HG02798 (cell line): ENCODE results near the gene PHF2.

Experiments used
- ATAC-seq: cut with Tn5 transposase; IDR thresholded peaks from one replicate; pipeline ENCODE4 v1.9.1; 2021; ENCODE audit warnings: mild to moderate bottlenecking; ENCODE audit not compliant: unreplicated experiment, poor library complexity

The PHF2 gene

DNA sequence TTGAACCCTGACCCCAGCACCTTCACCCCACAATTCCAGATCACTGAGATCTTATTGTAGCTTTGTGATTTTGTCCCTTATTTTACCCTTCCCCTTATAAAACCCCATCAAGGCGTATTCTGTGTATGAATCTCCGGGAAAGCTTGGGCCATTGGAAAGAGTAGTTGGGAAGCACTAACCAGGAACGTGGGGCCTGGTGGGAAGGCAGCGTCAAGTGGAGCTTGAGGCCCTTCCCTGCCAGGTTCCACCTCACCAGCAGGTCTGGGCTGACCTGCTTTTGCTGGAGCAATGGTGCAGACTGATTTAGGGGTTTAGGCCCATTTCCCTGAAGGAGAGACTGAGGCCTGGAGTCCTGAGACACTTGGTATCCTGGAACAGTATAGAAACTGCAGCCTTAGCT is 9.3 kb downstream of the PHF2 start:
- no peak for ATAC-seq

DNA sequence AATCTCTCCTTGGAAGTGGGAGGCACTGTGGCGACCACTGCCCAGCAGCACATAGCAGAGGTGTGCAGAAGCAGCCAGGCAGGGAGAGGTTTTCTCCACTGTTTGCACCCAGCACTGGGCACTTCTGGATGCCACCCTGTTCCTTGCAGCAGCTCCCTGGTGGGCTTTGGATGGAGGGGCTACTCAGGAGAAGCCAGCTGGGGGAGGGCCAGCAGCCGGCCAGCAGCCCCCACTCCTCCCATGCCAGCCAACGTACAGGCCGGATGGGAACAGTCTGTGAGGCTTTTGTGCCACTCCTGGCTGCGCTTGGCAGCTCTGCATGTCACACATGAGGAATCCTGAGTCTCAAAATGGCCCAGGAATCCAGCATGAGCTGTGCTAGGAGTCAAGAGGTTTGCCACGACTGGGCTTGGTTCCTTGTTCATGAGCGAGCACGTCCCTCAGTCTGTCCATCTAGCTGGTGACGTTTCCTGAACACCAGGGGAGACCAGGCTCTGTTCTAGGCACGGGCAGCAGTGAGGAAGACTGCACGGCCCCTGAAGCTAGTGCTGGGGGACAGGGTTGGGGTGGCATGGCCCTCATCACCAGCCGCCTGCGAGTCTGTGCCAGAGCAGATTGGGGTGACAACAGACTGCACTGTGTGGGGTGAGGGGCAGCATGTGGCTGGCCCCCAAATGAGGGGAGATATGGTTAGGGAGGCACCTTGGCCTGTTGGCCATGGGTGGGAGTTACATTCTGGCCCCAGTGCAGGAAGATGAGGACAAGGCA is 10.1 kb downstream of the PHF2 start:
- no peak for ATAC-seq

DNA sequence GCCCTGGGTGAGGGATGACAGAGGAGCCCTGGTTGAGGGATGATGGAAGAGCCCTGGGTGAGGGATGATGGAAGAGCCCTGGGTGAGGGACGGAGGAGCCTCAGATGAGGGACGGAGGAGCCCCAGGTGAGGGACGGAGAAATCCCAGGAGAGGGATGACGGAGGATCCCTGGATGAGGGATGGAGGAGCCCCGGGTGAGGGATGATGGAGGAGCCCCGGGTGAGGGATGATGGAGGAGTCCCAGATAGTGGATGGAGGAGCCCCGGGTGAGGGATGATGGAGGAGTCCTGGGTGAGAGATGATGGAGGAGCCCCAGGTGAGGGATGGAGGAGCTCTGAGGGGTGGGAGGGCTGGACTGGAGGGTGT is 10.9 kb downstream of the PHF2 start:
- ATAC-seq, result no peak

DNA sequence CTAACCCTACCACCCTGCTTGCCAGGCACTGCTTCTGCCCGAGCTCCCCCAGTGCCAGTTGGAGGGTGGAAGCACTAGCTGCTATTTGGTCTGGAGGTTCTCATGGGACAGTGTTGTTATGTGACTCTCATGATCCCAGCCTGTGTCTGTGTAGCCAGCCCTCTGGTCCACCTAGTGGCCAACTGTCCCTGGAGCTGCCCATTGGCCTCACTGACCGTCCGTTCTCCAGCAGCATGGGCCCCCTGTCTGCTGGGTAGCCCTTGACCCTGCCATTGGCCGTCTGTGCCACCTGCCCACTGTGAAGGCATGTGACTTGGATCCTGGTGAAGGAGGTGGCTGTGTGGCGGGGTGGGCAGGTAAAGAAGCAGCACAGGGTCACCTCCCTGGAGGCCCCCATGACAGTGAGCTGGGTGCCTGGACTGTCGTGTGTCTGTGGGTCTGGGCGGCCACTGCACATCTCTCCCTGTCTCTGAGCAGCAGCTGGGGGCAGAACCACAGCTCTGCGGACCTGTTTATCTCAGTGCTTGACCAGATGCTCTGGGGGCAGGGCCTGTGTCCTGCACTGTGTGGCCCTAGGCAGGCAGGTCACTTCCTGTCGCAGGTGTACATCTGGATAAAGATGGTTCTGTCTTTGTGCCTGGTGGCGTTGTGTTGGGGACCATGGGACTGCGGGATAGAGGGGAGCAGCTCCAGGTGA is 11.4 kb downstream of the PHF2 start:
- ATAC-seq, result no peak

DNA sequence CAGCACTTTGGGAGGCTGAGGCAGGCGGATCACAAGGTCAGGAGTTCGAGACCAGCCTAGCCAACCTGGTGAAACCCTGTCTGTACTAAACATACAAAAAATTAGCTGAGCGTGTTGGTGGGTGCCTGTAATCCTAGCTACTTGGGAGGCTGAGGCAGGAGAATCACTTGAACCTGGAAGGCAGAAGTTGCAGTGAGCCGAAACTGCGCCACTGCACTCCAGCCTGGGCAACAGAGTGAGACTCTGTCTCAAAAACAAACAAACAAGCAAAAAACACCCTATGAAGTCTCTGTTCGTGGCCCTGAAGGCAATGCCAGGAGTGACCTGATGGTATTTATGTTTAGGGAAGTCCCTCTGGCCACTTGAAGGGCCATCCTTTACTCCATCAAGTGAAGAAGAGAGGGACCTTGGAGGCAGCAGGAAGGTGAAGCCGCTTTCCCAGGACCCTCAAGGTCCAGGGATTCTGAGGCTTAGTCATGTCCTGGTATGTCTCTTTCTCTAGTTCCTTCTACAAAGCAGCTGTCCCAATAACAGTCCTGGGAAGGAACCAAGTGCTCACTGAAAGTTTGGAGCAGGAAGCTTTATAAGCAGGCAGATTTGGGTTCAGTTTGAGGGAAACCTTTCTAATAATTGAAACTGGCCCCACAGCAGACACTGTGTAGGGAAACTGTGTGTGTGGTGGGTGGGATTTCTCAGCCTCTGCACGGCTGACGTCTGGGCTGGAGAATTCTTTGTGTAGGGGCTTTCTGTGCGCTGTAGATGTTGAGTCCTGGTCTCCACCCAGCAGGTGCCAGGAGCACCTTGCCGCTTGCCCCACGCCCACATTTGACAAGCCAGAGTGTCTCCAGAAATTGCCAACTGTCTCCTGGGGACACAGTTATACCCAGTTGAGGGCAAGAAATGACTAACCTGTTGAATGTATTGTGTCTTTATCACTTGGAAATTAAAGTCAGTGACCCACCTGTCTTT is 12.5 kb downstream of the PHF2 start:
- no peak for ATAC-seq

DNA sequence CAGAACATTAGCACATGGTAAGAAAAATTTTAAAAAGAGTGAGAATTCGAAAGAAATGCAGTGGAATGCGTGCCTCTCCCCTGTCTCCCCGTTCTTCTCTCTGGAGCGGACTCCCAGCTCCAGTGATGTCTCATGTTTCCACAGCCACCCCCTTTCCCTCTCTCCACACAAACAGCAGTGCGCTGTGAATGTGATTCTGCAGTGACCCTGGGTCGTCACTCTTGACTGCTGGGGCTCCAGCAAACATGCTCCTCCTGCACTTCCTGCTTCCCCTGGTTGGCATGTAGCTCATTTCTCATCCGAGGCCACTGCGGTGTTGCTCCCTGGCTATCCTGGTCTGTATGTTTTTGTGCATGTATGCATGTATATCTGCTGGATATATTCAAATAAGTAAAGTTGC is 13.3 kb downstream of the PHF2 start:
- no peak for ATAC-seq

DNA sequence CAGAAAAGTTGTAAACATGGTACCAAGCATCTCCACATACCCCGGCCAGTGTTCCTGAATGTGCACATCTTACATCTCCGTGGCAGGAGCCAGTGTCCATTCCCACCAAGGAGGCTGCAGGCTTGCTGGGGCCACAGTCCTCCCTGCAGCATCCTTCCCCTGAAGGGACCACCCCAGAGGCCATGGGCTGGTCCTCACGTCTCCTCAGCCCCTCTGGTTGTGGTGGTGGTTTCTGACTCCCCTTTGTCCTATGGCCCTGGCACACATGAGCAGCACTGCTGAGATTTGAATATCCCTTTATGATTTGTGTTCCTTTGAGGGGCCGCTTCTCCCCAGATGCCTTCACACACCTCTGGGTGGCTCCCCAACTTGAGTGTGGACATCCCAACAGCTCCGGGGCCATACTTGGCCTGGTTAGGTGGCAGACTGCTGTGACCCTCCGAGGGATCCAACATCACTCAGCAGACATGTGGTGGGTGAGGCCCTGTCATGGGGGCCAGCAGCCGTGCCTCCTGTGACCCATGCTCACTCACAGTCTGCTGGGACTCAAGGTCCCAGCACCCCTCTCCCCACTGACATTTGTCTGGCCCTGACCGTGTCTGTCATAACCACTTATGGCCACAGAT is 14.3 kb downstream of the PHF2 start:
- no peak for ATAC-seq

DNA sequence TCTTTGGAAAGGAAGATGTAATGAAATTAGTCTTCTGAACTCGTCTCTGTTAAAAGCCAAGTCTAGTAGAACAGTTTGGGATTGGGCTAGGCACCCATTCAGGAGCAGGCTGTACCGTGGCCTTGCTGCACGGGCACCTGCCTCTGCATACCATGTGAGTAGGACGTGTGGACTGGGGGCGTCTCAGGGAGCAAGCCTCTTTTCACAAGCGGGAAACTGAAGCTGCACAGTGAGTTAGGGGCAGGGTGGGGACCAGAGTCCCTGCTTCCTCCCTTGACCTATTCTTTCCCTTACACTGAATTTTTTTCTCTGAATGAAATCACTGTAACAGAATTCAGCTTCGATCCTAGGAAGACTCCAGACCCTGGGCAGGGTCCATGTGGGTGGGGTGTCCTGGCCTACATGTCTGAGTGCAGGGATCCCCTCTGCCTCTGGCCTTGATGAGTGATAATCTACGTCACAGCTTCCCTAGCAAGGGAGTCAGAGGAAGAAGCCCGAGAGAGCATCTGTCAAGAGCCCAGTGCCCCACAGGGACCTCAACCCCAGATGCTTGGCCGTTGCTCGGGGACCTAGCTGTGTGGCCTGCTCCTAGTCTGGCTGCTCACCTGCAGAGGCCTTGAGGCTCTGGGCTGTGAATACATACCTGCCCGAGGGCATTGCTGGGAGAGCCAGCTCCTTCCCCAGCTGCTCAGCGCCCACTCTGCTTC is 15.1 kb downstream of the PHF2 start:
- no peak for ATAC-seq

DNA sequence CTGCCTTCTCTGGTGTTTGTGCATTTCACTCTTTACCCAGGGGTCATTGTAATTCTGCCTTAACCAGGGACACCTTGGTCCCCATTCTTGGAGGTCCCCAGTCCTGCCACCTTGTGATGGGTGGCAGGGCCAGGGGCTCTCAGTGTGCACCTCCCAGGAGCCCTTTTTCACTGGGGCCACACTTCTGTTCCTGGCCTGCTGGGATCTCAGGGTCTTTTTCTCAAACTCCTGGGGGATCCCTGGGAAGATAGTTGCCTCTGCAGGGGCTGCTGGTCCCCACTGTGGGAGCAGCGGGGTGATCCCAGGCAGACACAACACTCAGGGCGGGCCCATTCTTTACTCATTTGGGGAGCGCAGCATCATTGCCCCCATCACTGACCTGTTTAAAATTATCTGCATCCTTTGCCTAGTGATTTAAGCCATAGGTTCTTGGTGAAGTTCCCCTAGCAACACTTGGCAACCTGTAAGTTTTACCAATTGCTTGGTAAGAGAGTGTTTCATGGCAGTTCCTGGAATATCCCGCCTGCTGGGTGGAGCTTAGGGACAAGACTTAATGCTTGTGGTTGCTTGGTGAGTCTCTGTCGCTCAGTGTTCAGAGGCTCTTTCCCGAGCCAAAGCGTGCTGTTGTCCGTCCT is 15.7 kb downstream of the PHF2 start:
- ATAC-seq, result no peak

DNA sequence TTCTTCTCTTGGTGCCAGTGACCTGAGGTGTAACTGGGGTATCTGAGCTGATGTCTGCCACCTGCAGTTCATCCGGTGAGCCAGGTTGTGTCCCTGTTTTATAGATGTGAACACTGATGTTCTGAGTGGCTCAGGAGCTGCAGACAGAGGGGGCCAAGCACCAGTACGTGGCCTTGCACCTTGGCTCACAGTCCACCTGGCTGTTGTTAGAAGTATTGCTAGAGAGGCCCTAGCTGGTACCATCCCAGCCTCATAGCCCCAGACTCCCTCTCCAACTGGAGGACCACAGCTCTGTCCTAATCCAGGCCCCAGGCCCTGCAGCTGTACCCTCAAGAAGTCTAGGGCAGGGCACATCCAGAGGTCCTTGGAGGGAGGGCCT is 16.2 kb downstream of the PHF2 start:
- no peak for ATAC-seq

DNA sequence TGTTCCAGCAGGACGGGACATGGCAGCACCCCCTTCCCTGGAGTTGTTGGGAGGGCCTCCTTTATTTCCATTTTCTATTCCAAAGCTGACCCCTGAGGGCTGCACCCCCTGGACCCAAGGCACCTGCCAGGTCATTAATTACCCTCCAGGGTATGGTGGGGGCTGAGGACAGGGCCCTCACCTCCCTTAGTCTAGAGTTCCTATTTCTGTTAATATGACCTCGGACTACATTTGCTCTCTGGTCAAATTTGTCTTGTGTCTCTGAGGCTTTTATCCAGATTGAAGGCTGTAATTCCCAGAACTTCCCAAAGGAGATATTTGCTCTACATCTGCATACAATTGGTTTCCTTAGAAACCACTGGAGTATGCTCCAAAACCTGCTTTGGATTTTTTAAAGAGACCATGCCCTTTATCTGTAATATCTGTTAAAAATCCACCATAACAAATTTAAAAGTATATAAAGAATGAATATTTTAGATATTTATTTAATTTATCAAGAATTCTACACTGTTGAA is 16.8 kb downstream of the PHF2 start:
- ATAC-seq, result no peak

DNA sequence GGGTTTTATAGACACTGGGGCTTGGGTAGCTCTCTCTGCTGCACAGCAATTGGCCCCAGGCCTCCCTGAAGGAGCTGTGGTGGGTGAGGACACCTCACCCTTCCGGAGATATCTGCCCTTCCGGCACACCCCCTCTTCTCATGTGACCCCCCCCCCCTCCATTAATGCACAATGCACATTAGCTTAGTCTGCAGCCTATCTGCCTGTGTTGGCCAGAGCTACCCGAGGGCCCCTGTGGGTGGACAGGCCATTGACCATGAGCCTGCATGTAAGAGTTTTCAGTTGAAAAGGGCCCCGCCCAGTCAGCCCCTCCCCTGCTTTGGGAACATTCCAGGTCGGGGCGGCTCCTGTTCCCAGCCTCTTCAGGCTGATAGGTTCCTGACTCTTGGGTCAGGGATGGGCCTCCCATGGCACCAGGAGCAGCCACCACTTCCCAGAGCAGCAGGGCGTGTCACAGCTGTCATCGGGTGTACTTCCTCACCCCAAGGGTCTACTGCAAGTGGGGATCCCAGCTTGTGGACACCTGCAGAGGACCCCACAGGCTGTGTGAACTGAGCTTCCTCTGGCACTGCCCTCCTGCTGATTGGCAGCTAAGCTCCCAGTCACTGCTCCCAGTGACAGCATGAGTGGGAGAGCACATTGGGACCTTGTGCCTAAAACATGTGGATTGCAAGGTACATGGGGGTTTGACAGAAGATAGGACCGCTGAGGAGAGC is 17.8 kb downstream of the PHF2 start:
- ATAC-seq, result no peak

DNA sequence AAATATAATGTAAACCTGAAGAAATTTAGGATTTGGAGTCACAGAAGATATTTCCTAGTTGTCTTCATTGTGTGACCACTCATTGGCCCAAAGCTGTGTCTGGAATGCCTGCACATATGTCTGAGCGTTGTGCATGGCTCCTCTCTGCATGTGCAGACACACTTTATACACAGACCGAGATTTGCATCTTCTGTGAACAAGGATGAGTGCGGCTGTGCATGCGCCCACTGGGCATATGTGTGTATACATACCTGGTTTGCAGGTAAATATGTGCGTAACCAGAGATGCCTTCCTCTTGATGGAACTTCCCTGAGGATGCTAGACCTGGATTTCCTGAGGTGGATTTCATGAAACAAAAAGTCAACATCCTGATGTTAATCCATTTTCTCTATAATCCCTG is 19.1 kb downstream of the PHF2 start:
- no peak for ATAC-seq

DNA sequence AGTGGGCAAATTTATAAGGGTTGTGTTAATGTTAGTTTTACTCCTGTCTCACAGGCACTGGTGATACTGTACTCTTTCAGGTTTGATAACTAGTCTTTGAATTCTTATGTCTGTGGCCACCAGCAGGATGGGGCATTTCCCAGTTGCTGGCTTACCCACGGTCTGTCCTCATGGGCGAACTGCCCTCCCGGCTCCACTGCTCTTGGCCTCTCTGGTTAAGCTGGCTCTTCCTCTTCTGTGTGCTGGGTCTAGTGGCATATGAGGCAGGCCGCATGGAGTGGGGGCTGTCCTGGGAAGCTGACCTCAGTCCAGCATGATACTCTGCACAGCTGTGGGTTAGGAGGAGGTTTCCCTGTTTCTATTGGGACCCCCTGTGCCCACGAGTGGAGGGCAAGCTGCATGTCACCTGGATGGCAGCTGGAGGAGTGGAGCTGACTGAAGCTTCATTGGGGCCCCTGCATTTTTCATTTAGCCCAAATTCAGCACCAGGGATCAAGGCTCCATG is 19.5 kb downstream of the PHF2 start:
- ATAC-seq, result no peak

DNA sequence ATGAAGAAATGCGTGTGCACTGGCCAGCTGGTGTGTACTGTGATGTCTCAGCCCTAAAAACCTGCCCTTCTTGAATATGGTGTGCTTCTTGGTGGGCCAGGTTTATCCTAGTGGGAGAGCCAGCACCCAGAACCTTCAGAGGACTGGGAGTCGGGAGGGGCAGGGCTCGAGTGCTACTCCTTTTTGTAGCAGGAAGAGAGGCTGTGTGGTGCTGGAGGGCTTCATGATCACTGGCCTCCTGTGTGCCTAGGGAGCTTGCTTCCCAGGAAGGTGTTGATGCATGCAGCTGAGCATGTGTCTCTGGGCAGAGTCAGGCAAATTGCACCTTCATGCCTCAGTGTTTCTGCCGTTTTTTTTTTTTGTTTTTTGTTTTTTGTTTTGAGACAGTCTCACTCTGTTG is 20.0 kb downstream of the PHF2 start:
- no peak for ATAC-seq

DNA sequence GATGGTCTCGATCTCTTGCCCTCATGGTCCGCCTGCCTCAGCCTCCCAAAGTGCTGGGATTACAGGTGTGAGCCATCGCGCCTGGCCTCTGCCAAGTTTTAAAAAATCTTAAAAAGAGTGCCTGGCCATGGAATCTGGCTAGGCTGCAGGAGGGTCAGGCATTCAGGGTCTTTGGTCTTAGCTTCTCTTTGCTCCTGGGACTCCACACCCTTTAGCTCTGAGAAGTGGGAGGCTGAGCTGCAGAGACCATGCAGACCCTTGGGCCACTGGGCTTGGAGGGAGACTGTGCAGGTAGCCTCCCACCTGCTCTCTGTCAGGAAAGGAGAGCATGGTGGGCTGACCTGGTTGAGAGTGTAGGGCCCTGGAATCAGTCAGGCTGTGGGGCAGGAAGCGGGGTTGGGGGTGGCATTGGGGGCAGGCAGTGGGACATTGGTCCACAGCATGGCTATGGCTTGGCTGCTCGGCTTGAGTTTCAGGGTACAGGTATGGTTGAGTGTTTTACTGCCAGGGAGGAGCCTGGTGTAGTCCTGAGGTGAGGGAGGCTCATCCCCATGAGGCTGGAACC is 20.8 kb downstream of the PHF2 start:
- ATAC-seq, result no peak

DNA sequence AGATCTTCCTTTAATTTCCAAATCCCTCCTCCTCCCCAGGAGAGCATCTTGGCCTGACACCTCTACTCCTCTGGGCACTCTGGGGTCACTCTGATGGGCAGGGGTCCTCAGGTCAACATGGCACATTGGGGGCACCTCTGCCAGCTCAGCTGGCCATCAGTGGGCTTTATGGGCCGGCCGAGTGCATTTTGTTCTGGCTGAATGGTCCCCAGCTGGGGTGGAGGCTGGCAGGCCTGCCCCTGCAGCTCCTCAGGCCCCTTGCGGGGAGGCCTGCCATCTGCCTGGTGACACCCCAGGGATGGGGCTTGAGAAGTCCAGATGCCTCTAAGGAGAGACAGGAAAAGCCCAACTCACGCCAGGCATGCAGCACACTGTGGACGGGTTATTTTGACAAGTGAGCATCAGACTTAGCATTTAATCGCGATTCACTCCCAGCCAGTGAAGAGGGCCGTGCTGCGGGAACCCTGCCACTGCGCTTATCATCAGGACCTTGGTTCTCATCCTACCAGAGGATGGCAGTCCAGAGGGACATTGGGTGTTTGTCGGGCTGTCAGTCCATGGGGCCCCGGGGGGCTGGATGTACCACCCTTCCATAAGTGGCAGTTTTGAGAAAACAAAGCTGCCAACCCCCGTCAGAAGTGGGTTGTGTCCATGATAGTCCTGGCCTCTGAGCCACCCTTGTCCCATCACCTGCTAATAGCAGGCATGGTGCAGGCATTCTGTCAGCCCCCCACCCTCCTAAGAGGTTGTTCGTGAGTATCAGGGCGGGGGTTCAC is 21.7 kb downstream of the PHF2 start:
- no peak for ATAC-seq
